ENCODE measurements around the gene TTLL5. TPM values are rescaled to one million over a fixed set of nuclear protein-coding genes. Genes with fewer than 3 reads are reported as not detected.
"Not testable (repeated sequence)": the region's sequence is repeated elsewhere in the genome, so short reads cannot be mapped to it uniquely, and the experiment has no call there.

TTLL5 gene
- polyA plus RNA-seq, 4 donors, result 26.7 to 36.1 (median 35.2) TPM

DNA sequence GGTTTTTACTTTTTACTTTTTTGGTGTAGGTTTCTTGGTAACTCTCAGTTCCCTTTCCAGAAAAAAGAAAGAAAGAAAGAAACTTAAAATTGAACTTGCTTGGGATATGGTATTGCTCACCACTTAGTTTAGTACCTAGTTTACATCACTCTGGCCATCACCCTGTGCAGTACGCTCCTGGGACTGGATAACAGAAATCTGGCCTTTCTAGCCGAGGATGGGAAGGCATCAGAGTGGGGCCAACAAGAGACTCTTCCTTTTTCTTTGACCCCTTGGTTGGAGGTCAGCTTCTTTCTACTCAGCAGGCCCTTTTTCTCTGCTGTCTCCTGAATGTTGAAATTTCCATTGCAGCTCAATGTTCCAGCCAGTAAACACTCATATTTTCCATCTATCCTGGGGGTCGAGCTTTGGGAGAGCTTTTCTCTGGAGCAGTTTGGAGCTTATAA, 164.1 kb downstream of the TTLL5 start:
- no peak for DNase-seq (ENCODE audit: low read depth in 4 of 4, low spot score in 2 of 4)

DNA sequence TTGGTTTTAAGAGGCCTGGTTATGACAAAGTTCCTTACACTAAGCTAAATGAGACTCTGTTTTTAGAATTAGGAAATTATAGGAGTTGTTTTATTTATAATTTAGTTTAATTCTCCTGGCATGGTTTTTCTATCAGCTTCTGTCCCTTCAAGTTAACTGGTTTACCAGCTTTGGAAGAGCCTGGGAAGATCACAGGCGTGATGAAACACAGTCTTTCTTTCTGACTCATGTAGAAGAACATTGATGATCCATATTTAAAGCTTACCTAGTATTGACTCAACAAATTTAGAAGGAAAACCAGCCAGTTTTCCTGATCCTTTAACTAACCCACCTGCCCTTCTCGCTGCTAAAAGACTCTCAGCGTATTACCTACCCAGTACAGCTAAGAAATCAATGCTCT, 165.6 kb downstream of the TTLL5 start:
- DNase-seq (ENCODE audit: low read depth in 4 of 4, low spot score in 2 of 4), result no peak

DNA sequence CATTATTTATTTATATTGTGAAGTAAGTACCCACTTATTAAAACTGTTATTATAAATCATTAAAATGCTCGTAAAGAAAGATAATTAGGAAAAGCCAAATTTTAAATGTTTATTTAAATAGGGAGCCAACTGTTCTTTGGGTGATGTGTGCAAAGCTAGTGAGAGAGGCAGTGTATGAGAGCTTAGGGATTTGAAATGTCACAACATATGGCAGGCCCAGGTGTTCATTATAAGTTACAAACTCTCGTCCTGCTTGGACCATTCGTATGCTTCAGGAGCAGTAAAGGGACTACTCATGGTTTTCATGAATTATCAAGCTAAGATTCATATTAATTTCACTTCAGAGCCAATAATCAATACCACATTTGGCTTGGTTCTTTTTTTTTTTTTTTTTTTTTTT, 166.3 kb downstream of the TTLL5 start:
- no peak for DNase-seq (ENCODE audit: low read depth in 4 of 4, low spot score in 2 of 4)

DNA sequence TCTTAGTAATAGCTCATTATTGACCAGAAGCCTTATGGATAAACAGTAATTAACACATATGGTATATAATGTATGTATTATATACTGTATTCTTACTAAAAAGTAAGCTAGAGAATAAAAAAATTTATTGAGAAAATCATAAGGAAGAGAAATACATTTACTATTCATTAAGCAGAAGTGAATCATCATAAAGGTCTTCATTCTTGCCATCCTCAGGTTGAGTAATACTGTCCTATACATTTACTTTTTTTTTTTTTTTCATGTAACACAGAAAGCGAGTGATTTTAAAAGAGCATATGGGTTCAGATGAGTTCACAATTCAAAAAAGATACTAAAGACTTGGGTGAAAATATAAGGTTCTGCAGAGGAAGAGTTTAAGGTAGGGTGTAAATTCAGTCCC, 168.3 kb downstream of the TTLL5 start:
- DNase-seq (ENCODE audit: low read depth in 4 of 4, low spot score in 2 of 4), result no peak

DNA sequence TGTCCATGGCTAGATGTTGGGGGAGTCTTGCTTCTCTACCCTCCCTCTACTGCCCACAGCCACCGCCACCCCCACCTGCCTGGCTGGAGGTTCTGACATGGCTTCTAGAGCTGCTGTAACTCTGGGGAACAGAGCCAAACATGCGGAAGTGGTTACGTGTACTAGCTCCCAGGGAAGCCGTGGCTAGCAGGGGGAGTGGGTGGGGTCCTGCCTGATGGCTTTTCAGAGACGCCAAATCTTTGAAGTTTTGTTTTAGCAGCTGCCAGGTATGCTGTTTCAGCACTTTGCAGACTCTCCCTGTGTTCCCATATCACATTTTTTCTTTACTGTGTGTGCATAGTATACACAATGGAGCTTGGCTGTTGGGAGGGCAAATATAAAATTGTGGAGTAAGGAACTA, 170.4 kb downstream of the TTLL5 start:
- DNase-seq (ENCODE audit: low read depth in 4 of 4, low spot score in 2 of 4), result no peak

DNA sequence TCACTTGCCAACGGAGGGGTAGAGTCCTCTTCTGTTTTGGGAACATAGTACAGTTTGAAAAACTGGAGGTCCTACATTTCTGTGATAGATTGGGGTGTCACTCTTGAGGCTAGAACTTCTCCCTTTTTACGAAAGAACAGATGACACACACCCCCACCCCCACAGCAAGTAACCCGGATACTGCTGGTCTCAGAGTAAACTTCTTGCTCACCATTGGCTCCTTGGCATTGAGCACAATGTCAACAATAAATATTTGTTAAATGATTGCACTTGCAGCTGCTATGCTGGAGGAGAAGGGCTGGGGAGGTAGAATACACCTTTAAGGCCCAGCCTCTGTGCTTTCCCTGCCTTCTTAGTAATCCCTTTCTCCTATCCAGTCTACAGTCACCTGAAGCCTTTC, 170.9 kb downstream of the TTLL5 start:
- DNase-seq (ENCODE audit: low read depth in 4 of 4, low spot score in 2 of 4), result no peak

DNA sequence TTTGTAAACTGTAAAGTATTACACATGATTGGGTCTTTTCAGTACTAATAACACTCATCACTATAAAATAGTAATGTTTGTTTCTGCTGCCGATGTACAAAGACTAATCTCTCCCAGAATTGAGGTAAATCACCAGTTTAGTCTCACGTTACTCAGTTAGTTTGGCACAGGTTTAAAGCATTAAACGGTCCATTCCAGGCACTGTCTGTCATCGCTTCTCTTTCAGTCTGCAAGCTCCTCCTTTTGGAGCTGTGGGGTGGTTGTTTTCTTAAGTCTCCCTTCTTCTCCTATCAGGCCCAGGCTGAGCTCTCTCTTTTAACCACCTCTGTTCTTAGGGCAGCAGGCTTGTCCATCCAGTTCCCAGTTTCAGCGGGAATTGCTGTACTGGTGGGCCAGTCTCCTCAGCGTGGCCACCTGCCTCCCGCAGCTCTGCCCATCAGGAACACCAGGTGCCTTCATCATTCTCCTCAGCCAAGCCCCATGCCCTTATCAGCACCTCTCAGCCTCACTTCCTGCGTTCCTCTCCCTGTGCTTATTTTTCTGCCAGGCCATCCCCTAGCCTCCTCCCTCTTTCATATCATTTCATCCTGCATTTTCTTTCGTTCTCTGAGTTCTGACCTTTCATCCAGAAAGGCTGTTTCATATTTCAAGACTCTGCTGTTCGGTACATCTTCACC, 171.7 kb downstream of the TTLL5 start:
- DNase-seq (ENCODE audit: low read depth in 4 of 4, low spot score in 2 of 4), result no peak

DNA sequence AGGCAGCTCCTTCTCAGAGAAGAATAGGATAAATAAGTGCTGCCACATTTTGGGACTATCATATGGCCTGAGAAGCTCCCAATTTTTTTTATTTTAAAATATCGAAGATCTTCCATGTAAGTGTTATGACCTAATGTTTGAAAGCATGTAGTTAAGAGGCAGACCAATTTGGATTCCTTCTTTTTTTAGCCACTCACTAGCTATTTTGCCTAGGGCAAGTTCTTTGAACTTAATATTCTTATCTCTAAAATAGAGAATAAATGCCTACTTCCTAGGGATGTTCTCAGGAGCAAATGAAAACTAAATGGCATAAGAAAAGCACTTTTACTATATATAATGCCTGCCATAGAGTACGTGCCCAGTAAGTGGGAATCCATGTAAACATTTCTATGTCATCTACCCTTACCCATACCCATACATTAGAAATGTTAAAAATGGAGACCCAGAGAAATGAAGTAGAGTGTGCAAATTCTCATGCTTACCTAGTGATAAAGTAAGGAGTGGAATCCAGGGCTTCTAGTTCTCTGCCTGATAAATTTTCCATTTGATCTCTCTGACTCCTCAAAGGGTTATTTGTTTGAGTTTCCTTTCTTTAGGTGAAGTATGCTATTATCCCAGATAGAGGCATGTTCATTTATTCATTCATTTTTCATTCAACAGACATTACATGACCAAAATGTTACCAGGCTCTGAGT, 172.4 kb downstream of the TTLL5 start:
- no peak for DNase-seq (ENCODE audit: low read depth in 4 of 4, low spot score in 2 of 4)

DNA sequence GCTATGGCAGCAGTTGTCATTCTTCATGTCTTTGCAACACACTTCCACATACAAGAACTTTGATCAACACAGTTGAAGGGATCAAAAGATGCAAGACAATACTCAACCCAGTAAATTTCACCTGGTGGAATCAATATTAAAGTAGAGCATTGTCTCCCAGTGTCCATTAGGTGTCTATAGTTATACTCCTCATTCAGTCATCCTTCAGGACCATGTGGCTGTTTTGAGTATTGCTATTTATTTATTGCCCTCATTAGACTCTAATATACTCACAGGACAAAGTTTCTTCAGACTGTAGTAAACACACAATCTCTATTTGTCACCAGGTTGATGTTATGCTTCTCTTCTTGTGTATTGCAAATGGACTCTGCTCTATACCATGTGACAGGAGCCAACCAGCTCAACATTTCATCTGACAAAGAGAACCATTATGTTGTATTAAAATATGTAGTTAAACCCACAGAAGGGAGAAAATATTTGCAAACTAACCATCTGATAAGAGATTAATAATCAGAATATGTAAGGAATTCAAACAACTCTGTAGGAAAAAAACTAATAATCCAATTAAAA, 174.2 kb downstream of the TTLL5 start:
- no peak for DNase-seq (ENCODE audit: low read depth in 4 of 4, low spot score in 2 of 4)

DNA sequence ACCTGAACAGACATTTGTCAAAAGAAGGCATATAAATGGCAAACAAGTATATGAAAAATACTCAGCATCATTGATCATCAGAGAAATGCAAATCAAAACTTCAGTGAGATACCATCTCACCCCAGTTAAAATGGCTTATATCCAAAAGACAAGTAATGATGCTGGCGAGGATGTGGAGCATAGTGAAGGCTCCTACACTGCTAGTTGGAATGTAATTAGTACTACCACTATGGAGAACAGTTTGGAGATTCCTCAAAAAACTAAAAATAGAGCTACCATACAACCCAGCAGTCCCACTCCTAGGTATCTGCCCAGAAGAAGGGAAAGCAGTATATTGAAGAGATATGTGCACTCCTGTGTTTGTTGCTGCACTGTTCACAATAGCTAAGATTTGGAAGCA, 174.7 kb downstream of the TTLL5 start:
- DNase-seq (ENCODE audit: low read depth in 4 of 4, low spot score in 2 of 4), result no peak

DNA sequence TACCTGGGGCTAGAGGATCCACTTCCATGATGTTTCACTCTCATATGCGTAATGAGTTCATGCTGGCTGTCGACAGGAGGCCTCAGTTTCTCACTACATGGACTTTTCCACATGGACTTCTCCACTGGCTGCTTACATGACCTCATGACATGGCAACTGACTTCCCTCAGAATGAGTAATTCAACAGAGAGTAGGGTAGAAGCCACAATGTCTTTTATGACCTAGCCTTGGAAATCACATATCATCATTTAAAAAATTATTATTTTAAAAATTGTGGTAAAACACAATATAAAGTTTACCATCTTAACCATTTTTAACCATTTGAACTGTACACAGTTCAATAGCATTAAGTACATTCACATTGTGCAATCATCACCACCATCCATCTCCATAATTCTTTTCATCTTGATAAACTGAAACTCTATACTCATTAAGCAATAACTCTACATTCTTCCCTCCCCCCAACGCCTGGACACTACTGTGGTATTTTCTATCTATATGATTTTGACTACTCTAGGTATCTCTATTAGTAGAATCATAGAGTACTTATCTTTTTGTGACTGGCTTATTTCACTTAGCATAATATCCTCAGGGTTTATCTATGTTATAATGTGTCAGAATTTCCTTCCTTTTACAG, 176.2 kb downstream of the TTLL5 start:
- DNase-seq (ENCODE audit: low read depth in 4 of 4, low spot score in 2 of 4), result no peak

DNA sequence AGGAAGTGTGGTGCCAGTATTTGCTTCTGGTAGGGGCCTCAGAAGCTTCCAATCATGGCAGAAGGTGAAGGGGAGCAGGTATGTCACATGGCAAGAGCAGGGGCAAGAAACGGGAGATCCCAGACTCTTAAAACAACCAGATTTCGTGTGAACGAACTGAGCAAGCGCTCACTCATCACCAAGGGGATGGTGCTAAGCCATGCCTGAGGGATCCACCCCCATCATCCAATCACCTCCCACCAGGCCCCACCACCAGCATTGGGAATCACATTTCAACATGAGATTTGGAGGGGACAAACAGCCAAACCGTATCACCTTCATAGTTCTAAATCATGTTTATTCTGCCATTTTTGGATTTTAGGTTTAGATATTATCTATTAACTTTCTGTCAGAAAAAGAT, 179.9 kb downstream of the TTLL5 start:
- no peak for DNase-seq (ENCODE audit: low read depth in 4 of 4, low spot score in 2 of 4)

DNA sequence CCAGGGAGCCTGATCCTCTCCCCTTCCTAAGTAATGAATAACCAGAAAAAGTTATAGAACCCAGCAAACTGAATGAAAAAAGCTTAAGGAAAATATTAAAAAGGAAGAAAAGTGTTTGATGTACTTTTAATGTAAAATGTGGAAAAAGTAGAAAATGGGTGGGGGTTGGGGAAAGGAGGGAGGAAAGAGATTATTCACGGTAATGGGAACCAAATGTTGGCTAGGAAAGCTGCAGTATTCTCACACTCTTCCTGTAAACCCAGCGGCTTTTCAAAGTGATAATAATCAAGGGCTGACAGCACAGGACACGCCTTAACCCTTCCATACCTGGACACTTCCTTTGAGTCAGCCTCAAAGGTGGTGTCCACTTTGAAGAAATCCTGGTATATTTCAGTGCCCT, 181.5 kb downstream of the TTLL5 start:
- no peak for DNase-seq (ENCODE audit: low read depth in 4 of 4, low spot score in 2 of 4)

DNA sequence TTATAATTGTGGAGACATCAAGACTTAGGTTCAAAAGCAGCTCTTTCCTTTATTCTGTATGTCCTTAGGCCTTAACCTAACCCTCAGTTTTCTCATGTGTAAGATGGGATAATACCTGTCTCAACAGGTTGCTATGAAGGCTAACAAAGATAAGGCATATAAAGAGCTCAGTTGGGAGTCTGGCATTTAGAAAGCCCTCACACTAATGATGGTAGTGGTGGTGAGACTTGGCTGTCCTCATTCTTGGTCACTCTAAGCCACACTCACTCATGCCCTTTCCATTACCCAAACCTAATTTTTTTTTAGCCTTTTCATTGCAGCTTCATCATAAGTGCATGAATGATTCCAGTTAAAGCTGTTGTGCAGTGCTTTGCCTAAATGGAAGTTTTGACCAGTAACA, 183.4 kb downstream of the TTLL5 start:
- no peak for DNase-seq (ENCODE audit: low read depth in 4 of 4, low spot score in 2 of 4)

DNA sequence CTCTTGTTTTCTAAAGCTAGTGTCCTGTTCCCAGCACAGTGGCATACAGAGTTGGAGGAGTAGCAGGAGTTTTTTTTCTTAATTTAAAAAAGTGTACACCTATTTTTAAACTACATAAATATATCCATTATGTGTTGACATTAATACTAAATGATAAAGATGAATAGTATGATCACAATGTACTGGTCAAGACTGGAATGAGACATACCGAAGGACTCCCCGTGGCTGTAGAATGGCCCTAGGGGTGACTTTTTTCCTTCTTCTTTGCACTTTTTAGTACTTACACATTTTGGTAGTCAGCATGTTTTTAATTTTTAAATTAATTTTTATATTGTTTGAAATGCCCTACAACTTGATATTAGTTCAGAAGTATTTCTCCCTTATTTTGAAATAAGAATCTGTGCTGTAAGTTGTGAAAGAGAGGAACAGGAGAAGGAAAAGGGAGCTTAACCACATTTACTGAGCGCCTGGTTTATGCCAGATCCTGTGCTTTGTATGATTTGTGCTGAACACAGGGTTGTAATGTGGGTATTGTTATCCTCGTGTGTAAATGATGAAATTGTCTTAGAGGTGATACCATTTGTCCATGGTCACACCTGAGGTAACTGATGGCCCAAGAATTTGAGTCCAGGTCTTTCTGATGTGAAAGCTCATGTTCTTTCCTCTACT, 184.2 kb downstream of the TTLL5 start:
- DNase-seq (ENCODE audit: low read depth in 4 of 4, low spot score in 2 of 4), result no peak

DNA sequence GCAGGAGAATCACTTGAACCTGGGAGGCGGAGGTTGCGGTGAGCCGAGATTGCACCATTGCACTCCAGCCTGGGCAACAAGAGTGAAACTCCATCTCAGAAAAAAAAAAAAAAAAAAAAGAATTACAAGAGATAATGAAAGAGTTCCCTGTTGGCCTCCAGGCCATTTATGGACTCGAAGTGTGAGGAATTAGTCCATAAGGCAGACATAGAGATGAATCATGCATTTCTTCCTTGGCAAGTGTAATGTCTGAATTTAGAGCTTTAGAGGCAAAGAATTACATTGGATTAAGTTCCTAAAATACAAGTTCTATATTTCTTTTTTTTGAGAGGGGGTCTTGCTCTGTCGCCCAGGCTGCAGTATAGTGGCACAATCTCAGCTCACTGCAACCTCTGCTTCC, 185.6 kb downstream of the TTLL5 start:
- not testable (repeated sequence) for DNase-seq (ENCODE audit: low read depth in 4 of 4, low spot score in 2 of 4)

DNA sequence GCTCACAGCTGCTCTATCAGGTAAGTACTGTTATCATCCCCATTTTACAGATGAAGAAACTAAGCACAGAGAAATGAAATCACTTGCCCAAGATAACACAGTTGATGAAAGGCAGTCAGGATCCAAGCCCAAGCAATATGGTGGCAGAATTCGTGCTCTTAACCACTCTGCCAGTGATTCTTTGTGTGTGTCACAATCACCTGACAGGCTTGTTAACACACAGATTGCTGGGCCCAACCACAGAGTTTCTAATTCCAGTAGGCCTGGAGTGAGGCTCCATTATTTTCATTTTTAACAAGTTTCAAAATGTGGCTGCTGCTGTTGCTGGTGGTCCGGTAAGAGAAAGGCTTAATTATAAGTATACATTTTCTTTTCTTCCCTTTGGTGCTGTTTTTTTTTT, 186.5 kb downstream of the TTLL5 start:
- no peak for DNase-seq (ENCODE audit: low read depth in 4 of 4, low spot score in 2 of 4)

DNA sequence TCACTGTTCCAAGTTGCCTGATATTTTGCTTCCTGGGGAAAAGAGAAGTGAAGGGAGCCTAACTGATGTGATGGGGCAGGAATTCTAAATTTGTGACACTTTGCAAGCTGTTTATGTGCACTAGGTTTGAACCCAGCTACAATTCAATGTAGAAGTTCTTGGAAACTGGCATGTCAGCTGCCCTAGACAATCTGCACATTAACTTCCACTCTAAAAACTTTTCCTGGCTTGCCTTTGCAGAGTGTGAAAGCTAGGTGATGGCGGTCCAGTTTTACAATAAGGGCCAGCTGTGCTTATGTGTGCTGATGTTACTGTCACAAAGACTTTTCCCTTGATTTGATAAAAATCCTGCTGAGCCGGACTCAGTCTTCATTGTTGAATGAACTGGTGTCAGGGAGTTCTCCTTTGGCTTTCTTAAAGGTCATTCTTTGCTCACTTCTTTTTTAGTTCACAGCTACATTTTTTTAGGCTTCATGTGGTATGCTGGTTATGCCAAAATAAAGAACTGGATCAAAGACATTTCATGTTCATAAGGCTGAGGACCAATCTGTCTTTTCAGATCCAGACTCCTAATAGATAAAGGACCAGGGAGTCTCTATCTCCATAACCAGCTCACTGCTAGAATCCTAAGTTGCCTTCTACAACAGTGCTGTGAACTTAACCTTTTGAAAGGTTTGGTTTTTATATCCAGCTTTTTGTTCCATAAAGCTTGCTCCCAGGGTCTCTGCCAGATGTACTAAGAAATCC, 187.3 kb downstream of the TTLL5 start:
- DNase-seq (ENCODE audit: low read depth in 4 of 4, low spot score in 2 of 4), result no peak

DNA sequence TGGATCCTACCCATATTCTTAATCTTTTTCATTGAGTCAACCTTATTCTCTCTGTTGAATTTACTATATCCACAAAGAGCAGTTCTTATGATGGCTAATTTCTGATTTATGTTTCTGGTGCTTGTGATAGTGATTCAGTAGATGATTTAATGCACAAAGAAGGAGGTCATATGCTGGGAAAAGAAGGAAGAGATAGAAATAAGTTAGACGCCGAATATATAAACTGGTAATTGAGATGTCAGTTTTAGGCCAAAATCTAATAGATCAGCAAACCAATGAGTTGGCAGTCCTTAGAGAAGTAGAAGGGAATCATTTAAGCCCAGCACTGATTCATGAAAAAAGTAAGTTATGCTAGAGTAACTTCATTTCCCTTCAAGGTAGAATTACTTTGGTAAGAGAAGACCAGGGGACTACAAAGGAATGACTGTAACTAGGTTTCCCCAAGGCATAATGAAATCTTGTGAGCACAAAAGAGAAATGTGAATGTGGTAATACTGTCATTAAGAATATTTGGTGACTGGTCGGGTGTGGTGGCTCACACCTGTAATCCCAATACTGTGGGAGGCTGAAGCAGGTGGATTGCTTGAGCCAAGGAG, 188.4 kb downstream of the TTLL5 start:
- DNase-seq (ENCODE audit: low read depth in 4 of 4, low spot score in 2 of 4), result no peak

DNA sequence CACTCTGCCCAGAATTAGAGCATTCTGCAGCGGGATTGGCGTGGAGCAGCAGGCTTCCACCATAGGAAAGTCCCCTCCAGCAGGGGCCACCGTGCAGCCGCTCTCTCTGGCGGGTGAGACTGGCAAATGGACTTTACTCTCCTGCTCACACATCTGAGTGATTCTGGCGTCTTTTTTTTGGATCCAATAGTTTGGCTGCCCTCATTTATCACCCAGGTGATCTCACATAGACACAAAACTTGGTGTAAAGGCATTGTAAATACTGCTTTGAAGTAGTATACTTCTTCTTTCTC, 190.5 kb downstream of the TTLL5 start:
- DNase-seq (ENCODE audit: low read depth in 4 of 4, low spot score in 2 of 4), result no peak

Measured in left renal cortex interstitium (tissue), 4 donors.